Measurements from ENCODE around the gene TTC3.
A peak's percentile ranks its signal among the peaks of the same experiment; 100 is the strongest.
"Not testable (repeated sequence)": the region's sequence is repeated elsewhere in the genome, so short reads cannot be mapped to it uniquely, and the experiment has no call there.

Gene TTC3

DNA sequence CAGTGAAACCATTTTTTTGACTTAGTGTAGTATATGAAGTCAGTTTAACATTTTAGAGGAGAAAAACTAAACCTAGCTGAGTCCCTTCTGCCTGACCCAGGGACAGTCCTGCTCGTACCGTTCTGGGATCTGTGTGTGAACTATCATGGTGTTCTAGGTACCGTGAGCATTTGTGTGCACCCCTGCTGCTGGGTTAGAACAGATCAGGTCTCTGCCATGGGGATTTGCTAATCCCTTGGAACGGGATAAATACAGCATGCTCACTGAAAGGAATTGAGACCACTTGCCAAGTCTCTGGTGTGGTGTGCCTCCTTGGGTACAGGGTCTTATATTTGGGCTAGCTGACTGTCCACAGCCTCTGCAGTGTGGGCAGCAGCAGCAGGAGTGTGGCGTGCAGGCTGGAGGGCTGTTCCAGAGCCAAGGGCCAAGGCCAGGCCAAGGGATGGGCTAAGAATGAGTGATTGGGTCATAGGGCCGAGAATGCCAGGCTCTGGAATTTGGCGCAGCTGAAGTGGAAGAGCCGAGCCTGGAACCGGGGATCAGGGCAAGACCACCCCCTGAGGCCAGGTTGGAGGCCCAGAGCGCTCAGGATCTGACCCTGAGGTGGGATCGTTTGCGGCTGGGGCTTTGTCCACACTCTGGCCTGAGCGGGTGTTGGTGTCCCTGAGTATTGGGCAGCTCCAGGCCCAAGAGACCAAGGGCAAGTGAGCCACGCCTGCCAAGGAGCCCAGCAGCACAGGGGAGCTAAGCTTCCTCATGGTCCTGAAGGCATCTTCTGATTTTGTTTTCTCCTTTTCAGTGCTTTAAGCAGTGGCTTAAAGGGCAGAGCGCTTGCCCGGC is 127.8 kb downstream of the TTC3 start:
- Mint-ChIP-seq H3K27me3 (no peaks in the 10 kb centered on the region), H3K9me3 (no peaks in the 10 kb centered on the region), H3K27ac (peak overlapping the region; percentile 70 to 78), H3K4me3 (no peak overlapping the region), H3K4me1 (no peaks in the 10 kb centered on the region)
- no peak for ATAC-seq
- no peak for DNase-seq

DNA sequence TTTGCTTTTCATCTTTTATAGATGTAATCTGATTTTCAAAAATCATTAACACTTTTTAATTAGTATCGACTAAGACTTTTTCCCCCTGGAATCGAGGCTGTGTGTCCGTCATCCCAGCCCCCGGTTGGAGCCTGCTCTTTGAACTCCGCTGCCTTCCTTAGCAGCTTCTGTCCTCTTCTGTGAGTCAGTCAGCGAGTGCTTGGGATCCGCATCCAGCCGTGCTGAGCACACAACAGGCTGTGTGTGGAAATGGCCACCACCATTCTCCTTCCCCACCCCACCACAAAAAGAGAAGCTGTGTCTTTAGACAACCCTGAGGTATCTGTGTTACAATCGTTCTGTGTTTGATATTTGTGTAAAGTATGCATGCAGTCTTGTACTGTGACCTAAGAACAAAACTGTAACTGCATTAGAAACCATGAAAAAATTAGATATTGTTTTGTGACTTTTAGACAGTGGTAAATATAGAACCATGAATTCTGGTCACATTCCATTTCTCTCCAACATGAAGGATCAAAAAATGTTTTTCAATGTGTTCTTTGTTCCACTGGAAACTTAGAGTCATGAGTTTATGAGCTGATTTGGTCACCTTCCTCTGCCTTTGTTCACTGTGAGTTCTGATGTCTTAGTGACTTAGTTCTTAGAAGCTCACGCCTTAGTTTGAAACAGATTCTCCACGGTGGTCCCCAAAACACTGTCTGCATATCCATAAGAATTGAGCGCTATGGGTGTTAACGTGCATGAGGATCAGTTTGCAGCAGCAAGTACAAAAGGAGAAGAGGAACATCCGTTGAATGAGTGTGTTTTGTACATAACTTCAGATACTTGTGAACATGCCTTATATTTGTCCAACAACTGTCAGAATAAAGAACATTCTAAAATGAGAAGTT is 129.4 kb downstream of the TTC3 start:
- Mint-ChIP-seq H3K4me3 (no peak overlapping the region), H3K27ac (no peak overlapping the region), H3K4me1 (peaks cover 14% of the 10 kb centered on the region), H3K9me3 (no peaks in the 10 kb centered on the region), H3K27me3 (no peaks in the 10 kb centered on the region)
- DNase-seq (no peak), ATAC-seq (no peak)

DNA sequence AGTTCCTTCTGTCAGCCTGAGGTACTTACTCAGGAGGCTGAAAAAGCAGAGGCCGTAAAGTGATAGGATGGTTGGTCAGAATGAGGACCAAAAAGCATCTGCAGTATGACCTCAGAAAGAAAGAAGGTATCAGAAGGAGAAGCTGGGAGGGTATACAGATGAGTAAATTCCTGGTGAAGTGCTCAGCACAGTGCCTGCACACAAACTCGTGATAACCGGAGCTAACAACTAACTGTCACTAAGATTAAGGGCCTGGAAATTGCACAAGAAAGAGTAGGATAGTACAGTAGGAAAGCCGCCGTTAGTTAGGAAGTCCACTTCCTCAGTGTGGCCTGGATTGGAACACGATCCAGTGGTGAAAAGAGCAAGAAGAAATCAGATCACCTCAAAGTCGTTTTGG is 131.5 kb downstream of the TTC3 start:
- no peak for ATAC-seq
- Mint-ChIP-seq H3K9me3 (no peaks in the 10 kb centered on the region), H3K4me1 (peaks cover 32% of the 10 kb centered on the region), H3K4me3 (no peak overlapping the region), H3K27ac (peak overlapping the region in 1 of 2 donors; percentile 10), H3K27me3 (no peaks in the 10 kb centered on the region)
- DNase-seq = no peak

DNA sequence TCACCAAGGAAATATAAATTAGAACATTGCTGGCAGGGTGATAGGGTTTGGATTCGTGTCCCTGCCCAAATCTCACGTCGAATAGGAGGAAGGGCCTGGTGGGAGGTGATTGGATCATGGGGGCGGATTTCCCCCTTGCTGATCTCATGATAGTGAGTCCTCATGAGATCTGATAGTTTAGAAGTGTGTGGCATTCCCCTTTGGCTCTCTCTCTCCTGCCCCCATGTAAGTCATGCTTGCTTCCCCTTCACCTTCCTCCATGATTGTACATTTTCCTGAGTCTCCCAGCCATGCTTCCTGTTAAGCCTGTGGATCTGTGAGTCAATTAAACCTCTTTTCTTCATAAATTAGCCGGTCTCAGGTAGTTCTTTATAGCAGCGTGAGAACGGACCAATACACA is 133.4 kb downstream of the TTC3 start:
- ATAC-seq = no peak

DNA sequence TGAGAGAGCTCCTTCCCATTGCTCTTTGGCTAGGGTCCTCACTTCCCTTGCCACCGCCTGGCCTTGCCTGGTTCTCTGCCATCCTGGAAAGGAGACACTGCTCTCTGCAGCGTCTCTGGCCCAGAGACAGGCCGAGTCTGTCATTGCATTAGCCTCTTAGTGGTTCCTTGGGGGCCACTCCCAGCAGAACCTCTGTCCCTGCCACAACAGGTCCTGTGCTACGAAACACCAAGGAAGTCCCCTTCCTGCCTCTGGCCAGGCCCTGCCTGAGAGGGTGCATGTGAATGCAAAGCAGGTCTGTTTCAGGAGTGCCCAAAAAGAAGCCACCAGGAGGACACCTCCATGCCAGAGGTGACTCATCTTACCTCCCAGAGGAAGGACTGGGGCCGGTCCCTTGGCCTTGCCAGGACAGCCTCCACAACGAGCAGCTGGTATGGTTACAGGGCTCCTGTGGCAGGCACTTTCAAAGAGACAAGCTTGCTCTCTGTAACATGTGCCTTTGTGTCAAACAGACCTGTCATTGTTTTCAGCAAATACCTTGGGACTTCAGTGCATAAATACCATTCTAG is 134.5 kb downstream of the TTC3 start:
- H3K27me3 Mint-ChIP-seq = no peaks in the 10 kb centered on the region
- DNase-seq (peak in 1 of 2 donors; percentile 31), ATAC-seq (peak; percentile 77)
- peak overlapping the region; percentile 73 to 81 for H3K4me3 Mint-ChIP-seq
- peaks cover 35% of the 10 kb centered on the region for H3K4me1 Mint-ChIP-seq
- H3K27ac Mint-ChIP-seq = peak overlapping the region; percentile 22 to 91
- H3K9me3 Mint-ChIP-seq = no peaks in the 10 kb centered on the region

More for the DNA sequence above, 133.4 kb downstream of the TTC3 start:
- Mint-ChIP-seq H3K4me1 (peaks cover 35% of the 10 kb centered on the region), H3K27me3 (no peaks in the 10 kb centered on the region), H3K4me3 (no peak overlapping the region), H3K27ac (no peak overlapping the region), H3K9me3 (no peaks in the 10 kb centered on the region)
- no peak for DNase-seq

DNA sequence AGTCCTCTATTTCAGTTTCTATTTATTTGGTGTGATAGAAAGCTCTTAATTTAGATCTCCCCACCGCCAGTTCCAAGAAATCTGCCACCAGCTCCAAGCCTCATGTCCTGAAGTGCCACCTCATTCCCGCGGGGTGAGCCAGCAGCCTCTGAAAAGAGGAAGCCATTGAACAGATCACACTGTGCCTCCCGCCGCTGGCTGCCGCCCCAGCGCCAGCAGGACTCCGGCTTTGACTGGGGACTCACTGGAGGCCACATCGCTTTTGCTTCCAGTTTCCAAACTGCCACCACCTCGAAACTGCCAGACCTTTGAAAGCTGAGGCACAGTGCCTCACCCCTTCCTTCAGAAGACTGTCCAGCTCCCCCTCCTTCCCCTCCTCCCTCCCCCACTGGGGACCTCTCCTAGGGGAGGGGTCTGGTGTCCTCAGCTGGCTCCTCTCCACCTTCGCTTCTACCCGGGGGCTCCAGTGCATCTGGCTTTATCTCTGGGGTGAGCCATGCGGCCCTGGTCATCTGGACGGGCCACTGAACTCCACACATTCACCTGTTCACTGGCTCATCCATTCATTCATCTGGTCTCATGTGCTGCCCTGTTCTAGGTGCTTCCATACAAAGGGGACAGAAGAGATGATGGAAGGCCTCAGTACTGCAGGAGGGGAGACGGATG is 135.1 kb downstream of the TTC3 start:
- Mint-ChIP-seq H3K4me3 (peak overlapping the region; percentile 73 to 81), H3K9me3 (no peaks in the 10 kb centered on the region), H3K4me1 (peaks cover 35% of the 10 kb centered on the region), H3K27ac (peak overlapping the region; percentile 22 to 91), H3K27me3 (no peaks in the 10 kb centered on the region)
- peak; percentile 83 for ATAC-seq
- DNase-seq = peak in 1 of 2 donors; percentile 40

DNA sequence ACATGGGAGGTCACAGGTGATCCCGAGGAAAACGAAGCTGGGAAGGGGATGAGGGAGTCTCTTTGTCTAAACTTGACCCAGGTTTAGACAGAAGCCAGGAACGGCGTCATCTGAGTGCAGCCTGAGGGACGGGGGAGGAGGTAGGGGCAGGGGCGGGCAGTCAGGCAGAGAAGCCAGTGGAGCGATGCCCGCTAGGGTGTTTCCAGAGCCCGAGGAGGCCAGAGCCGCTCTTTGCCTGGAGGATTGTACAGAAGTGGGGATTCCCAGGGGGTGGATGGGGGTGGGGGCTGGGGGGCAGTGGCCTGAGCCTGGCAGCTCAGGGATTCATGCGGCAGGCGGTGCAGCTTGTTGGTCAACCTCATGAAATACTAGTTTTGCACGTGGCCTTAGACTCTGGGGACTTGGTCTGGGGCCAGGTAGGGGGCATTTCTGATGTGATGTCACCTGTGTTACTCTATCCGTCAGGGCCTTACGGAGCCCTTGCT is 135.7 kb downstream of the TTC3 start:
- ATAC-seq (no peak), DNase-seq (no peak)
- peak overlapping the region in 1 of 2 donors; percentile 81 for H3K4me3 Mint-ChIP-seq
- H3K9me3 Mint-ChIP-seq = no peaks in the 10 kb centered on the region
- H3K27ac Mint-ChIP-seq = no peak overlapping the region
- H3K4me1 Mint-ChIP-seq = peaks cover 35% of the 10 kb centered on the region
- H3K27me3 Mint-ChIP-seq = no peaks in the 10 kb centered on the region

DNA sequence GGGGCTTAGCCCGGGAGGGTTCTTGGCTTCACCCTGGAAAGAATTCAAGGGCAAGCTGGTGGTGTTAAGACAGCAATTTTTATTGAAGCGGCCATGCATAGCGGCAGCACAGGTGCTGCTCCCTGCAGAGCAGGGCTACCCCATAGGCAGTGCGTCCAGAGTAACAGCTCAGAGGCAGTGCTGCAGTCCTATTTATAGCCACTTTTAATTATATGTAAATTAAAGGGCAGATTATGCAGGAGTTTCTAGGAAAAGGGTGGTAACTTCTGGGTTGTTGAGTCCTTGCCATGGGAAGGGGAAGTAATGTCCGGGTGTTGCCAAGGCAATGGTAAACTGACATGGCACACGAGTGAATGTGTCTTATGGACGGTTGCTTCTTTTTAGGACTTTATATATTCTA is 137.1 kb downstream of the TTC3 start:
- Mint-ChIP-seq H3K4me3 (no peak overlapping the region), H3K27me3 (no peaks in the 10 kb centered on the region), H3K27ac (no peak overlapping the region), H3K4me1 (peaks cover 35% of the 10 kb centered on the region), H3K9me3 (no peaks in the 10 kb centered on the region)
- DNase-seq = no peak
- no peak for ATAC-seq

DNA sequence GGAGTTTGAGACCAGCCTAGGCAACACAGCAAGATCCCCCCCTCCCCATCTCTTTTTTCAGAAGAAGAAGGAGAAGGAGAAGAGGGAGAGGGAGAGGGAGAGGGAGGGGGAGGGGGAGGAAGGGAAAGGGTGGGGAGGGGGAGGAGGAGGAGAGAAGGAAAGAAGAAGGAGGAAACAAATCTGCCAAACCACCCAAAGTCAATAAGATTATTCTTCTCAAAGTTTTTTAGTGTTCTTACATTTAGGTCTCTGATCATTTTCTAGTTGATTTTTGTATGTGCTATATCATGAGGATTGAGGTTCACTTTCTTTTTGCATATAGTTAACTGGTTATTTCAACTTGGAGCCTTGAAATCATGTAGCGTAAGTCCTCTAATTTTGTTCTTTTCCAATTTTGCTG is 137.7 kb downstream of the TTC3 start:
- no peaks in the 10 kb centered on the region for H3K9me3 Mint-ChIP-seq
- no peaks in the 10 kb centered on the region for H3K27me3 Mint-ChIP-seq
- DNase-seq (no peak), ATAC-seq (no peak)
- H3K27ac Mint-ChIP-seq = no peak overlapping the region
- no peak overlapping the region for H3K4me3 Mint-ChIP-seq
- H3K4me1 Mint-ChIP-seq = peaks cover 35% of the 10 kb centered on the region

DNA sequence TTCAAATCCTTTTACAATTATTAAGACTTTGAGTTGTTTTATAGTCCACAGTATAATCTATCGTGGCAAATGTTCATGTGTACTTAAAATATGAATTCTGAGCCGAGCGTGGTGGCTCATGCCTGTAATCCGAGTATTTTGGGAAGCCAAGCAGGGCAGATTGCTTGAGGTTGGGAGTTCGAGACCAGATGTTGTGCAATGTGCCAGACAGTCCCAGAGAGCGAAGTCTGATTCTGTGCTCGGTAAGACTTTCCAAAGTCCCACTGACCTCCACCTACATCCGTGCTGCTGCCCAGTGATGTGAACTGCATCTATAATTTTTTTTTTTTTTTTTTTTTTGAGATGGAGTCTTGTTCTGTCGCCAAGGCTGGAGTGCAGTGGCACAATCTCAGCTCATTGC is 141.9 kb downstream of the TTC3 start:
- no peaks in the 10 kb centered on the region for H3K27me3 Mint-ChIP-seq
- no peaks in the 10 kb centered on the region for H3K9me3 Mint-ChIP-seq
- no peak overlapping the region for H3K4me3 Mint-ChIP-seq
- no peak for ATAC-seq
- H3K4me1 Mint-ChIP-seq = peaks cover 6% of the 10 kb centered on the region
- H3K27ac Mint-ChIP-seq = no peak overlapping the region
- no peak for DNase-seq

DNA sequence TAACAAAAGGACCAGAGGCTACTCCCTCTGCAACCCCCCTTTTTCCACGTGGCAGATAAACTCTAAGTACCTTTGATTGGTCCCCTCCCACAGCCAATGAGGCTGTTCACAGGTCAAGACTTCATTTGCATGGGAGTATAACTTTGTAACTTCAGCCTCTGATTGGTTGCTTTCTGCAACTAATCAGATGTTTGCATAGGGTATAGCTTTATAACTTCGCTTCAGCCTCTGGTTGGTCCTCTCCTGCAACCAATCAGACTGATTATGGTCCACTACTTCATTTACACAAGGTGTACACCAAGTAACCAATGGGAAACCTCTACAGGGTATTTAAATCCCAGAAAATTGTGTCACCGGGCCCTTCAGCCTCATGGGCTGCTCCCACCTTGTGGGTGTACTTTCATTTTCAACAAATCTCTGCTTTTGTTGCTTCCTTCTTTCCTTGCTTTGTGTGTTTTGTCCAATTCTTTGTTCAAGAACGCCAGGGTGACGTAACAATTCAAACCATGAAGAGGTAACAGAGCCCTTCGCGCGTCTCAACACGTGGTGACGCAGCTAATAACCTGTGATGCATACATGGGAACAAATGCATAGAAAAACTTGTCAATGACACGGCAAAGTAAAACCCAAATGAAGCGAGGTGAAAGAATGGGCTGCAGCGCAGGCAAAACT is 146.8 kb downstream of the TTC3 start:
- H3K4me3 Mint-ChIP-seq = peak overlapping the region; percentile 88 to 95
- peak in 1 of 2 donors; percentile 36 for DNase-seq

DNA sequence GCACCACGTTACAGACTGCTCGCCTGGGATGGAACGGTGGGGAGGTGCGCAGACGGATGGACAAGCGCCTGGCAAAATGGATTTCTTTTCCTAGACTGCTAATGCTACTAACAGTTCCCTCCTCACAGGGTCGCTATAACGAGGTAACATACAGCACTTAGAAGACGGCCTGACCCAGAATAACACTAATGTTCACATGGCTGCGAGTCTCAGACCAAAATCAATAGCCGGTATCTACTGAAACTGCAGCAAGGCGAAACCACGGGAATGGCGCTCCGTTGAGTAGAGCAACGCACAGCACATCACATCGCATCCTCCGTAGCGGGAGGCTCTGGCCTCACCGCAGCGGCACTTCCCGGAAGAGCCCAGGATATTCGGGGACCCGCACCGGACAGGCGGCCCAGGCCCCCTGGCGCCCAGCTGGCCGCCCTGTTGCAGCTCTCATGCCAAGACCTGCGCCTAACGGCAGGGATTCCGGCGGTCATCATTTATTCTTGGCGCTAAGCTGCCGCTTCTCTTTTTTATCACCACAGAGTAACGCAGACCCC is 147.5 kb downstream of the TTC3 start:
- Mint-ChIP-seq H3K4me1 (peaks cover 44% of the 10 kb centered on the region), H3K27ac (peak overlapping the region; percentile 97 to 99)
- no peak for DNase-seq

More for the DNA sequence above, 146.8 kb downstream of the TTC3 start:
- Mint-ChIP-seq H3K4me1 (peaks cover 38% of the 10 kb centered on the region), H3K9me3 (no peaks in the 10 kb centered on the region), H3K27me3 (no peaks in the 10 kb centered on the region), H3K27ac (peak overlapping the region; percentile 97 to 99)
- peak; percentile 4 for ATAC-seq

DNA sequence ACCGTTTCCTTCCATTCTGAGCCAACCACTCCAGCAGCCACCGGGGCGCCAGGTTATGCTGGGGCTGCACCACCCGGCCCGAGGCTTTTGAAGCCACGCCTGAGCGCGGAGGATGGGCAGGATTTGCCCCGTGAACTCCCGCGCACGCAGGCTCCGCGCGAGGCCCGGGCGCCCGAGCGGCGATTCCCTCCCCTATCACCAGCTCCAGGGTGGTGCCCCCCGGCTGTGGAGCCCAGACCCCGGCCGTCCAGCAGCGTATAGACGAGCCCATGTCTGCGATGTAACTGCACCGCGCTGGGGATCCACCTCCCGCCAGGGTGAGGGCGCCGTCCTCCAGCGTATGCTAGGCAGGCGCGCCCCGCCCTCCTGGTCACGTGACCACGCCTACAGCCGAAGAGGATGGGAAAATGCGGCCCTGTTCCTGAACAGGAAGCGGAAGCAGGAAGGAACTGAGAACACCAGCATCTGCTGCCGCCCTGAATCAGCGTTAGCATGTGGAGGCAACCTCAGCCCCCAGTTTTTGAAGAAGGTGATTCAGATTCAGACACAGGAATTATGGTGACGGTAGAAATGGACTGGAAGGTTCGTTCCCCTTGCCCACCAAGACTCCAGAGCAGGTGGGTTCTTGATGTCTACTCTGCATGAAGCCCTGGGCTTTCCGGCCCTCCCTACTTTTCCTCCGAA is 148.1 kb downstream of the TTC3 start:
- H3K4me3 Mint-ChIP-seq = peak overlapping the region; percentile 88 to 95

More for the DNA sequence above, 147.5 kb downstream of the TTC3 start:
- no peaks in the 10 kb centered on the region for H3K9me3 Mint-ChIP-seq
- no peaks in the 10 kb centered on the region for H3K27me3 Mint-ChIP-seq
- peak overlapping the region; percentile 88 to 95 for H3K4me3 Mint-ChIP-seq
- ATAC-seq = peak; percentile 59

DNA sequence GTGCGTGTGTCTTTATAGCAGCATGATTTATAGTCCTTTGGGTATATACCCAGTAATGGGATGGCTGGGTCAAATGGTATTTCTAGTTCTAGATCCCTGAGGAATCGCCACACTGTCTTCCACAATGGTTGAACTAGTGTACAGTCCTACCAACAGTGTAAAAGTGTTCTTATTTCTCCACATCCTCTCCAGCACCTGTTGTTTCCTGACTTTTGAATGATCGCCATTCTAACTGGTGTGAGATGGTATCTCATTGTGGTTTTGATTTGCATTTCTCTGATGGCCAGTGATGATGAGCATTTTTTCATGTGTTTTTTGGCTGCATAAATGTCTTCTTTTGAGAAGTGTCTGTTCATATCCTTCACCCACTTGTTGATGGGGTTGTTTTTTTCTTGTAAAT is 149.2 kb downstream of the TTC3 start:
- not testable (repeated sequence) for H3K9me3 Mint-ChIP-seq, ATAC-seq, DNase-seq, H3K27me3 Mint-ChIP-seq
- Mint-ChIP-seq H3K4me3 (peak overlapping the region; percentile 51 to 58), H3K27ac (peak overlapping the region in 1 of 2 donors; percentile 57), H3K4me1 (peaks cover 61% of the 10 kb centered on the region)

More for the DNA sequence above, 148.1 kb downstream of the TTC3 start:
- Mint-ChIP-seq H3K27ac (peak overlapping the region; percentile 97 to 99), H3K9me3 (no peaks in the 10 kb centered on the region), H3K4me1 (peaks cover 50% of the 10 kb centered on the region), H3K27me3 (no peaks in the 10 kb centered on the region)
- DNase-seq (peak; percentile 88 to 95), ATAC-seq (peak; percentile 90)

All from stimulated activated naive CD8-positive, alpha-beta T cell treated with anti-CD3 and anti-CD28 coated beads, Interleukin-15, amount 100 ng/mL, for 72 hours (primary cell).